AG08395 (cell line): ENCODE data around the gene CARMIL3.
A peak's percentile ranks its signal among the peaks of the same experiment; 100 is the strongest.

Experiments
- DNase-seq: peaks from one replicate; pipeline ENCODE4 v3.0.0; 2012; ENCODE audit warnings: mixed read lengths, low spot score

Gene CARMIL3

DNA sequence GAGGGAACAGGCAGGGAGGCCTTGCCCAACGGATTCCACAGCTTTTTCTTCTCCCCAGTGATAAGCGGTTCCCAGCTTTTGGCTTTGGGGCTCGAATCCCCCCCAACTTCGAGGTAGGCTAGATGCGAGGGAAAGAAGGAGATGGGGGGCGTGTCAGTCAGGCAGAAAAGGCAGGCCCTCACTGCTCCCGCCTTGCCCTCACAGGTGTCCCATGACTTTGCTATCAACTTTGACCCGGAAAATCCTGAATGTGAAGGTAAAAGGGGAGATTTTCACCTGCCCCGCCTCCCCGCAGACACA, 24.4 kb downstream of the CARMIL3 start:
- no peak for DNase-seq

DNA sequence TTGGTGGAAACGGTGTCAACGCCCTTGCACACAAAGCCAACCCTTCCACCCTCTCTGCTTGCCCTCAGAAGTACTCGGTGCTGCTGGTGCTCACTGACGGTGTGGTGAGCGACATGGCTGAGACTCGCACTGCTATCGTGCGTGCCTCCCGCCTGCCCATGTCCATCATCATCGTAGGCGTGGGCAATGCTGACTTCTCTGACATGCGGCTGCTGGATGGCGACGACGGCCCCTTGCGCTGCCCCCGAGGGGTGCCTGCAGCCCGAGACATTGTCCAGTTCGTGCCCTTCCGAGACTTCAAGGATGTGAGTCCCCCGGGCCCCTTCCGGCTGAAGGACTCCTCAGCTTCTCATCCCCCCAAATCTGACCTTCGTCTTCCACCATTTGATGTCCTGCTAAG, 25.3 kb downstream of the CARMIL3 start:
- DNase-seq: no peak

- DNase-seq: no peak
Observed at GRCh38 chr14:24078146-24078545, 26.3 kb downstream of the CARMIL3 start.

DNA sequence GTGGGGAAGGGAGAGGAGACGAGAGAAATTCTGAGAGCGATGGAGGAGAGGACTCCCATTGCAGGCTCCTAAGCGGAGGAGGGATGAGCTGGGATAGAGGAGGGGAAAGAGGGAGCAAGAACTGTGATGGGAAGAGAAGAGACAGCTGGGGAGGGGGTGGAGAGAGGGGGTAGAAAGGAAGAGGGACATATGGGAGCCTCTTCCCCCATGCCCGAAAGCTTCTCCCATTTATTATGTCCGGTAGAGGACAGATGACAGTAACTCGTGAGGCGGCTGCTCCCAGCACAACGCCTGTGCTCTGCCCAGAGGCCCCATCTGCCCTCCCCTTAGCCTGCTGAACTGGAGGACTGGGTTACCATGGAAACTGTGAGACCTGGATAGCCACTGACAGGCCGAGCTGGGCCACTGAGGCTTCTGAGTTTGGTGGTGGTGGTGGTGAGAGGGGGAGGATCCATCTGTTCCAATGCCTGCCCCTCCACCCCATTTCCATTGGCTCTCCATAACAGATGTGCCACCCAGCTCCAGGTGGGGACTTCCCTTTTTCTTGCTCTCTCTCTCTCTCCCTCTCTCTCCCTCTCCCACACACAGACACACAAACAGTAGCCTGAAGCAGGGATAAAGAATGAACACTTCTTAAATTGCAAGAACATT, 27.8 kb downstream of the CARMIL3 start:
- DNase-seq: no peak

DNA sequence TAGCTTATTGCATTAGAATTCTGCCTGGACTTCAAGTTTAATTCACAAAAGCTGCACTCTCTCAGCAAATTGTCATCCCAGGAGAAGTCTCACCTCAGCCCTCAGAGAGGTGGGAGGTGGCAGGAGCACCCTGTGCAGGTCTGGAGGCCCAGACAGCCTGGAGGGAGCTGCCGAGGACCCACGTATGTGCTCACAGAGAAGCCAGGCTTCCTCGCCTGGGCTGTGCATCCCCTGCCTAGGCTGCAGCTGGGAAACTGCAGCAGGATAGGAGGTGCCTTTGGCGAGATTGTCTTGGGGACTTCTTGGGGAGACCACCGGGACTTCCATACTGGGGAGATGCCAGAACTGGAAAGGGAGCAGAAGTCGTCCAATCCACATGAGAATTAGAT, 28.3 kb downstream of the CARMIL3 start:
- no peak for DNase-seq

DNA sequence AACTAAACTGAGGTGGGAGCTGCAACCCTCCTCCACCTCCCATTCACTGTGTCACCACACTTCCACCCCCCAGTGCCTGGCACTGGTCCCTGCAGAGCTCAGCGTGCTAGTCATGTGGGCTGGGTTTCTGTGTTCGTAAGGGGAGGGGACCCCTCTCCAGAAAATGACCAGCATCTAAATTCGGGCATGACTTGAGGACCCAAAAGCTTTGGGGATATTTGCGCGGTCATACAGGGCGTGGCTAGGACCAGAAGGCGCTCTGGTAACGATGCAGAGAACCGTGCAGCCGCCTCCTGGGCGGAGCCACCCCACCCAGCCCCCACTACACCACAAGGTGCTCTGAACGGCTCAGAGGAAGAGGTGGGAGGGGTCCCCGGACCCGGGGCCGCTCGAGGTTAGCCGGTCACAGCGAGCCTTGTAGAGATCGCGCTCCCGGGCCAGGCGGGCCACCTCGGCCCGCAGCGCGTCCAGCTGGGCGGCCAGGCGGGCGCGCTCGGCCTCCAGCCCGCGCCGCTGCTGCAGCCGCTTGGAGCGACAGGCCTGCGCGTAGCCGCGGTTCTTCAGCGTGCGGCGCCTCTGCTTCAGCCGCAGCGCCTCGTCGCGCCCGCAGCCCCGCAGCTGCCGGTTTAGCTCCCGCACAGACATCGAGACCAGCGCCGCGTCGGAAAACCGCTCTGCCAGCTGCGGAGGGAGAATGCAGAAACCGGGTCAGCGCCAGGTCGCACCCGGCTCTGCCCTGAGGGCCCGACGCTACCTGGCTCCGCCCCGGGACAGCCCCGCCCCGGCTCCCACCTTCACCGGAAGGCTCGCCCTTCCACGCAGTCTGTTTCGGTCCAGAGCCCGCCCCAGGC, 29.3 kb downstream of the CARMIL3 start:
- peak; percentile 39 for DNase-seq

DNA sequence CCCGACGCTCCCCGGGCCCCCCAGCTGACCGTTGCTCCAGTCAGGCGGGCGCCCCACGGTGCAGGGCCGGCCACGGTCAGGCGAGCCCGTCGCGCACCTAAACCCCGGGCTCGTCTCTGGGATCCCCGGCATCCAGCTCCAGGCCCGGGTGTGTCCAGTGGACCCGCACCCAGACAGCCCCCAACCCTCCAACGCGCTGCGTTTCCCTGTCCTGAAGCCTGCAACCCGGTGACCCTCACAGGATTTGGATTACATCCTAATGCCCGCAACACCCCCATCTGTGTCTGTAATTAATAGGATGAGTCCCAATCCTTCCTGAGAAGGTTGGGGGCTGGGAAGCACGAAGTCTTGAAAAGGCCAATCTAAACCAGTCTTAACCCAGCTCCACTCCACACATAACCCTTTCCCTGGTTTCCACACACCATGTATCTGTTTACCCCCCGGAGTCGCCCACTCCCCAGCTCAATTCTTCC, 30.0 kb downstream of the CARMIL3 start:
- DNase-seq: no peak

DNA sequence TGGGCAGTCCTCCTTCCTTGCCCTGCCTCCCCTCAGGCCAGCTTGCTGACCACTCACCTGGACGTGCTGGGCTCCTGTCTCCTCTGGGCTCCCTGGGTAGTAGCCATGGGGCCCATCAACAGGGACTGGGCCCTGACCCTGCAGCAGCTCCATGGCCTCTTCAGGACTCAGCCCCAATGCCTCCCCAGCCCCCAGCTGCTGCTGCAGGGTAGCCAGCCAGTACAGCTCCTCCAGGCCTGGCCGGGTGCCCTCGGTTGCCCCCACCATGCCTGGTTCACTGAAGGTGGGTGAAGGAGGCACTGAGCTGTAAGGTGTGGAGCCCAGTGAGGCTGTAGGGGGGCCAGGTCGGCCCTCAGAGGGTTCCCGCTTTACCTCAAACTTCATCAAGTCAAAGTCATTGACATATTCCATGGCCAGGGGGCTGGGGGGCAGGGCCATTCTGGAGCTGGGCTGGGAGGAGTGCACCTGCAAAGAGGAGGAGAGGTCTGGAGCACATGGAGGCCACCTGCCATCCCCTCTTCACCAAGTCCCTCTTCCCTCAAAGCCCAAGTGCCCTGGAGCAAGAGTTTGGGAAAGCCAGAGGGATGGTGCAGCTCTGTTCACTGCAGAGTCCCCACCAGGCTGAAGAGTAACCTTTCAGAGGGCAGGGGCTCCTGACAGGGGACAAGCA, 30.7 kb downstream of the CARMIL3 start:
- DNase-seq: no peak

DNA sequence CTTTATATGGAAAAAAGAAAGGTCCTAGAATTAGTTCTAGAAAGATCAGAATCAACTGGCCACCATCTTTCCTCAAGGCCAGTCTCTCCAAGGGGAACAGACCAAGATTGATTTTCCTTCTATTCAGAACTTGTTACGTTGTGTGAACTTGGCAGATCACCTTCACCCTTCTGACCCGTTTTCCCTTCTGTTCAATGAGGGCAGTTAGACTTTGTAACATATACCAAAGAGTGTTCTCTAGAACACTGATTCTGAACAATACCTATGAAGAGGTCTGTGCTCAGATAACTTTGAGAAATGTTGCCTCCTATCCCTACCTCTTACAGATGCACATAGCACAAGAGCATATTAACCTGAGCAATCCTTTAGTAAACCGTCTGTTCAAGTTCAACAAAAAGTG, 31.7 kb downstream of the CARMIL3 start:
- DNase-seq: no peak

- DNase-seq: no peak
Observed at GRCh38 chr14:24084440-24084839, 32.6 kb downstream of the CARMIL3 start.

DNA sequence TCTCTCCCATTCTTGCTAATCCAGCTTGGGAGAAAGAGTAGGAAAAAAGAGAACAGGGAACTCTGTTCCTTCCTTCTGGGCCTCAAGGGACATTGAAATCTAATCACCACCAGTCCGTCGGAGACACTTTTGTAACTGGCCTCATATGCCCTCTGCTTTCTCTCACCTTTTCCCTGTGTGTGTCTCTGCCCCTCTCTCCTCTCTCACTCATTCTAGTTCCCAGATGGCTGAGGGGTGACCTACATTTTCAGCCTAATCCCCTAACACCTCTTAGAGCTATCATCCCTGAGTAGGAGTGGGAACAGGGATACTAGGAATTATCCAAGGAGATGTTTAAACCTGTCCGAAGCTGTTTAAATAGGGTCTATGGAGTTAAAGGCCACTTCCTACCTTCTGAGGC, 33.4 kb downstream of the CARMIL3 start:
- no peak for DNase-seq

GRCh38 chr14:24086193-24086955, 34.6 kb downstream of the CARMIL3 start:
- no peak for DNase-seq

DNA sequence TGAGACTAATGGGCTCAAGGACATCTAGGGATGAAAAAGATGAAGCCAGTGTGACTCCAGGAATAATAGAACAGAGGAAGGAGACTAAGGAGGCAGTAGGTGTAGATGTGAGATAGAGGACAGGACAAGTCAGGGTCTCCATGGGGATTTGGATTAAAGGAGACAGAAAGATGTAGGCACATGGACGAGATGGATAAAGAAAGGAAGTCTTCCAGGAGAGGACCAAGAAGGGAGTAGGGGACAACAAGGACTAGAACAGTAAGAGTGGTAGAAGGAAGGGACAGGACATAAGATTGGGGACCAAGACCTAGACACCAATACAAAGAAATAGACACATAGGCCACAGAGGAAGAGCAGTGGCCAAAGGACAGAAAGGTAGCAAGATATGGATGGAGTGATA, 35.2 kb downstream of the CARMIL3 start:
- DNase-seq: no peak

DNA sequence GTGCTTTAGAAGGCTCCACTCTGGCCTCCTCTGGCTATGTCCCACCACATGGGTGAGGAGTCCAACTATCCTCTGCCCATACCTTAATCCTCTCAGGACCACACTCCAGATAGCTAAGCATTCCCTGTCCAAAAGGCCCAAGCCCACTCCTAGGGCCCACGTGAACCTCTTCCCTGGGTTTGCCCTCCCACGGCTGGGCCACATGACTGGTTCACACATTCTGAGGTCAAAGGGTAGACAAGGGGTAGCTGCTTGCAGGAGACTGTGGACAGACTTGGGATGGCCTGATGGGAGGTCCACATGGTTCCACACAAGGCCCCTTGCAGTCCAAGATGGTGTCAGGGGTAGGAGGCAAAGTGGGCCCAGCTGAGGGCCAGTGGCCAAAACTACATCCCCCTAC, 36.3 kb downstream of the CARMIL3 start:
- no peak for DNase-seq

DNA sequence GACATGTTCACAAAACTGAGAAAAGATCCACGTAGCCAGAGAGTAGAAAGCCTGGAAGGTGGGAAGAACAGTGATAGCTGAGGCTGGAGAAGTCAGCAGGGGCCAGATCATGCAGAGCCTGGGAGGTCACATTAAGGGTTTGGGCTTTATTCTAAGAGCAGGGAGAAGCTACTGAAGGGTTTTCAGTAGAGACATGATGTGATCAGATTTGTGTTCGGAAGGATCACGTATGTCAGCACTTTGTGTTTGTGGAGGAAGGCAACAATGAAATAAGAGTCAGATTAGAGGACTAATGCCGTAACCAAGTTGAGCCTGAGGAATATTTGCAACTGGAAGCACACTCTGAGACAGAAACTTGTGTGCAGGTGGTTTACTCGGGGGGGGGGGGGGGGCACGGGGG, 38.1 kb downstream of the CARMIL3 start:
- DNase-seq: no peak

GRCh38 chr14:24092110-24092504, 40.3 kb downstream of the CARMIL3 start:
- no peak for DNase-seq

GRCh38 chr14:24092505-24093206, 40.8 kb downstream of the CARMIL3 start:
- no peak for DNase-seq

DNA sequence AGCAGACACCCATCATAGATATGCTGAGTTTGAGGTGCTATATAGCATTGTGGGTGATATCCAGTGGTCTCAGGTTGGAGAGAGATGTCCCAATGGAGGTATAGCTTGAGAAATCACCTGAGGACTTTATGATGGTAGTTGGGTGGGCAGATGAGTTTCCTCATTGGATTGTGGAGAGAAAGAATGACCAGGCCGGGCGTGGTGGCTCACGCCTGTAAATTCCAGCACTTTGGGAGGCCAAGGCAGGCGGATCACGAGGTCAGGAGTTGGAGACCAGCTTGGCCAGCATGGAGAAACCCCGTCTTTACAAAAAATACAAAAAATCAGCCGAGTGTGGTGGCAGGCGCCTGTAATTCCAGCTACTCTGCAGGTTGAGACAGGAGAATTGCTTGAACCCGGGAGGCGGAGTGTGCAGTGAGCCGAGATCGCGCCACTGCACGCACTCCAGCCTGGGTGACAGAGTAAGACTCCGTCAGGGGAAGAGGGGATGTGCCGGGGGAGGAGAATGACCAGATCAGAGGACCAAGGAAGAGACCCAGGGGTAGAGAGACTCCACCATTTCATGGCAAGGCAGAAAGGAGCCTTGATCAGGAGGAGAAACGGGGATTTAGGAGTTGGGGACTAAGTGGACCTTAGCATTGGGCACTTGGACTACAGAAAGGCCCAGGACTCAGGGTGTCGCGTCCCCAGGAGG, 41.5 kb downstream of the CARMIL3 start:
- DNase-seq: no peak

GRCh38 chr14:24093901-24094840, 42.4 kb downstream of the CARMIL3 start, which contains the start of gene PCK2:
Gene PCK2 (plus strand): TSS chr14:24094311. CDS start chr14:24094406, 95 bp downstream.
- DNase-seq: peak; percentile 98

GRCh38 chr14:24094841-24095270, 43.0 kb downstream of the CARMIL3 start:
- peak; percentile 15 for DNase-seq
